GM12891 (cell line): ENCODE results near the gene ZNF222.

Experiments
- POLR2A ChIP-seq: IDR thresholded peaks from 2 replicates; pipeline ENCODE4 v1.6.1; 2011; ENCODE audit warnings: low read depth, low read length, control low read depth
- POLR2AphosphoS5 ChIP-seq: IDR thresholded peaks from 2 replicates; pipeline ENCODE4 v1.6.1; 2011; ENCODE audit warnings: low read depth, low read length, control low read depth
- SPI1 ChIP-seq: IDR thresholded peaks from 2 replicates; pipeline ENCODE4 v1.6.1; 2011; ENCODE audit warnings: low read depth, low read length, control low read depth
- TAF1 ChIP-seq: IDR thresholded peaks from 2 replicates; pipeline ENCODE4 v1.6.1; 2011; ENCODE audit warnings: low read depth, low read length, control low read depth

DNA sequence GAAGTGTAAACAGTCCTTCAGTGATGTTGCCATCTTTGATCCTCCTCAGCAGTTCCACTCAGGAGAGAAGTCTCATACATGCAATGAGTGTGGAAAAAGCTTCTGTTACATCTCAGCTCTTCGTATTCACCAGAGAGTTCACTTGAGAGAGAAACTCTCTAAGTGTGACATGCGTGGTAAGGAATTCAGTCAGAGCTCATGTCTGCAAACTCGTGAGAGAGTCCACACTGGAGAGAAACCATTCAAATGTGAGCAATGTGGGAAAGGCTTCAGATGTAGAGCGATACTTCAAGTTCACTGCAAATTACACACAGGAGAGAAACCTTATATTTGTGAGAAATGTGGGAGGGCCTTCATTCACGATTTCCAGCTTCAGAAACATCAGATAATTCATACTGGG is 14.7 kb upstream of the ZNF222 start:
- TF ChIP-seq SPI1 (no peak), POLR2A (no peak), TAF1 (no peak), POLR2AphosphoS5 (no peak)
